Stomach (tissue), 9 donors: Measurements from ENCODE around the gene PRC1. TPM values are rescaled to one million over a fixed set of nuclear protein-coding genes. Genes with fewer than 3 reads are reported as not detected.

Experiments
- DNase-seq, 2 donors: peaks; one replicate each; pipeline versions ENCODE4 v3.0.0 to v3.0.0-alpha.2; 2013 to 2019
- H3K27ac ChIP-seq, 5 donors: fragments of 200-600 bp in 4 of 5; sonication (generic) in 4 of 5; one replicate each; pipeline ENCODE4 v1.5.1; 2013 to 2019; ENCODE audit warnings: mild to moderate bottlenecking in 1 of 5, moderate library complexity in 1 of 5
- H3K27me3 ChIP-seq, 3 donors: fragments of 200-600 bp; sonication (generic); one replicate each; pipeline ENCODE4 v1.5.1; 2017 to 2019; ENCODE audit warnings: mixed run types in 1 of 3
- H3K36me3 ChIP-seq, 4 donors: fragments of 200-600 bp; sonication (generic); 1 replicate in 3 of 4; 2 replicates in 1 of 4; pipeline ENCODE4 v1.5.1; 2016 to 2019
- H3K4me1 ChIP-seq, 4 donors: fragments of 200-600 bp; sonication (generic); one replicate each; pipeline ENCODE4 v1.5.1; 2016 to 2019
- H3K4me3 ChIP-seq, 4 donors: fragments of 200-600 bp; sonication (generic) in 3 of 4; one replicate each; pipeline ENCODE4 v1.5.1; 2016 to 2019; ENCODE audit warnings: mild to moderate bottlenecking in 1 of 4
- H3K9me3 ChIP-seq, 4 donors: fragments of 200-600 bp; sonication (generic); one replicate each; pipeline ENCODE4 v1.5.1; 2016 to 2019
- EP300 ChIP-seq: sonication (generic); formaldehyde crosslinking; IDR thresholded peaks from one replicate; pipeline ENCODE4 v1.6.1; 2017; ENCODE audit warnings: antibody characterized with exemption
- POLR2A ChIP-seq, 4 donors: fragments of 450-650 bp; IDR thresholded peaks; one replicate each; pipeline ENCODE4 v1.6.1; 2016; ENCODE audit warnings: antibody characterized with exemption in 4 of 4, control low read depth in 2 of 4, mild to moderate bottlenecking in 1 of 4, moderate library complexity in 1 of 4
- POLR2AphosphoS5 ChIP-seq, 3 donors: sonication (generic); formaldehyde crosslinking; IDR thresholded peaks; one replicate each; pipeline ENCODE4 v1.6.1; 2016; ENCODE audit warnings: antibody characterized with exemption in 3 of 3
- WGBS, 5 donors: extraction: QIAGEN DNeasy Blood & Tissue Kit in 3 of 5; methylation state at CpG; one replicate each; pipeline versions ENCODE4 v1.1.5 to v1.1.7; 2013 to 2018; 5-methylcytosine and 5-hydroxymethylcytosine counted together
- intact Hi-C: fragments of 100-400 bp; cut with DNase I; formaldehyde crosslinking; loops from one replicate; pipeline ENCODE4 v1.15.1; 2023; ENCODE audit warnings: low total_unique reads
- polyA plus RNA-seq, 3 donors: library from polyadenylated mRNA; stranded (reverse); fragments of 200-250 nt; gene quantifications; one replicate each; pipeline ENCODE4 v1.2.3, GENCODE V29; 2013
- total RNA-seq, 5 donors: library from RNA; depleted of rRNA; stranded (reverse); fragments of >200 nt; gene quantifications; one replicate each; pipeline versions ENCODE4 v1.1.0 to v1.2.3, GENCODE V29; 2014 to 2016
- TF ChIP-seq, protein P1 (sequence below), 7 experiments: fragments of 450-650 bp in 4 of 7; fragments of 200-600 bp in 3 of 7; sonication (generic) in 3 of 7; IDR thresholded peaks; one replicate each; pipeline ENCODE4 v1.5.1; 2016 to 2019; ENCODE audit warnings: antibody characterized with exemption in 7 of 7, control low read depth in 2 of 7, mild to moderate bottlenecking in 1 of 7
- donor health status: healthy with polysubstance abuse.
- donor health status: Bipolar disorder and iron deficiency.
- donor health status: healthy.

Gene PRC1
- total and polyA plus RNA-seq, 8 donors: 8.2 to 60.7 (median 24.5) TPM

DNA sequence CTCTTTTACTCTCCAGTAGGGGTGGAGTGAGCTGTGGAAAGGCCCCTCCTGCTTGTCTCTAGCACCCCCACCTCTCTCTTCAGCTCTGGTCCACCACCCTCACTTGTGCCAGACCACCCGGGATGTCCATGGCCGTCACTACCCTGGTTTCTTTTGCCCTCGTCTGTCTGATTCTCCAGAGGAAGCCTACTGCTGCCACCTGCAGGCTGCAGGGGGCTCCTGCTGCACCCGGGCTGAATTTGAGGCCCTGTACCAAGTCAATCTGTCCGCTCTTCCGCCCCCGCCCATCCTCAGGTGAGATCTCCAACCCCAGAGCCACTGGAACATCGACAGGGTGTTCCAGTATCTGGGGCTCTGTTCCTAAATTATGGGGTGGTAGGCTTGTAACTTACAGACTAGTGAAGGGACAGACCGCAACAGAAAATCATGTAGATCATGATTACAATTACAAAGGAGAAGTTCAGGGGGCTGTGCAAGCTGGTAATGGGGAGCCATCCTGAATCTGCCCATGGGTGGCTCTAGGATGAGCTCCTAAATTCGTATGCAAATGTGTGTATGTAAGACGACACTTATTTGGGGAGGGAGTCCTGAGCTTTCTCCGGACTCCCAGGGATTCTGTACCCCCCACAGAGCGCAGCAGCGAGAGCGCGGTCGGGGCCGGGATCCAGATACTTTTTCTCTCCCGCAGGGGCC, 59.9 kb downstream of the PRC1 start:
- Histone ChIP-seq H3K27ac (peak overlapping the region; percentile 86 to 91 (median 90)), H3K27me3 (no peaks in the 10 kb centered on the region), H3K4me1 (peaks cover 38 to 63% (median 58%) of the 10 kb centered on the region in 4 donors), H3K36me3 (peaks cover 9 to 28% (median 24%) of the 10 kb centered on the region in 4 donors), H3K9me3 (no peaks in the 10 kb centered on the region), H3K4me3 (peak overlapping the region; percentile 65 to 79 (median 76))
- WGBS, 5 donors: 1 to 3% (median 1%) methylated on average over 18 to 19 of the region's 19 CpGs
- DNase-seq: peak; percentile 90 to 95
- intact Hi-C loops: no loop called here
- TF ChIP-seq POLR2AphosphoS5 (IDR thresholded peaks at IDR 0.05): no peak
- TF ChIP-seq, protein P1, sequence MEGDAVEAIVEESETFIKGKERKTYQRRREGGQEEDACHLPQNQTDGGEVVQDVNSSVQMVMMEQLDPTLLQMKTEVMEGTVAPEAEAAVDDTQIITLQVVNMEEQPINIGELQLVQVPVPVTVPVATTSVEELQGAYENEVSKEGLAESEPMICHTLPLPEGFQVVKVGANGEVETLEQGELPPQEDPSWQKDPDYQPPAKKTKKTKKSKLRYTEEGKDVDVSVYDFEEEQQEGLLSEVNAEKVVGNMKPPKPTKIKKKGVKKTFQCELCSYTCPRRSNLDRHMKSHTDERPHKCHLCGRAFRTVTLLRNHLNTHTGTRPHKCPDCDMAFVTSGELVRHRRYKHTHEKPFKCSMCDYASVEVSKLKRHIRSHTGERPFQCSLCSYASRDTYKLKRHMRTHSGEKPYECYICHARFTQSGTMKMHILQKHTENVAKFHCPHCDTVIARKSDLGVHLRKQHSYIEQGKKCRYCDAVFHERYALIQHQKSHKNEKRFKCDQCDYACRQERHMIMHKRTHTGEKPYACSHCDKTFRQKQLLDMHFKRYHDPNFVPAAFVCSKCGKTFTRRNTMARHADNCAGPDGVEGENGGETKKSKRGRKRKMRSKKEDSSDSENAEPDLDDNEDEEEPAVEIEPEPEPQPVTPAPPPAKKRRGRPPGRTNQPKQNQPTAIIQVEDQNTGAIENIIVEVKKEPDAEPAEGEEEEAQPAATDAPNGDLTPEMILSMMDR (IDR thresholded peaks at IDR 0.05): peak in 5 of 7 experiments; percentile 76 to 91 (median 81)
- no peak for TF ChIP-seq POLR2A (IDR thresholded peaks at IDR 0.05)

DNA sequence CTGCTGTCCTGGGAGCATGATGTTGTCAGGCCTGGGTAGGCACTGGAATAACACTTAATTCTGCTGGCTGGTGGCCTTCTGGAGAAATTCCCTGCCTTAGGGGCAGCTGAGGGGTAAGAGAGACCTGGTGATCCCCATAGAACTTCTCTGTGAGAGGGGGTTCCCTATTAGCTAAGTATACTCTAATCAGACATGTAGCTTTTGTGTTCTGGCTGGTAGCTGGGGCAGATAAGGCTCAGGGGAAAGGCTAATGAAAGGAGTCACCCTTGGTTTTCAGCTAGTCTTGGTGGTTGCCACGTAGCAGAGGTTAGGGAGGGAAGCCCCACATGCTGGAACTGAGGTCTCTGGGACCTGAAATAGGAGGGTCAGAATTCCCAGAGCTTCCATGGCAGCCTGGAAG, 61.0 kb downstream of the PRC1 start:
- intact Hi-C loops: no loop called here
- TF ChIP-seq EP300 (no peak), POLR2AphosphoS5 (IDR thresholded peaks at IDR 0.05) (no peak), POLR2A (IDR thresholded peaks at IDR 0.05) (no peak)
- TF ChIP-seq, protein P1 (IDR thresholded peaks at IDR 0.05): no peak
- peaks cover 38 to 74% (median 60%) of the 10 kb centered on the region in 4 donors for H3K4me1 ChIP-seq
- no peak for DNase-seq
- no peak overlapping the region for H3K4me3 ChIP-seq
- H3K27ac ChIP-seq: no peak overlapping the region
- H3K27me3 ChIP-seq: no peaks in the 10 kb centered on the region
- WGBS, 5 donors: 44 to 82% (median 64%) methylated on average over 1 of the region's 1 CpG
- H3K36me3 ChIP-seq: peaks cover under 1 to 17% (median 13%) of the 10 kb centered on the region in 4 donors
- no peaks in the 10 kb centered on the region for H3K9me3 ChIP-seq

DNA sequence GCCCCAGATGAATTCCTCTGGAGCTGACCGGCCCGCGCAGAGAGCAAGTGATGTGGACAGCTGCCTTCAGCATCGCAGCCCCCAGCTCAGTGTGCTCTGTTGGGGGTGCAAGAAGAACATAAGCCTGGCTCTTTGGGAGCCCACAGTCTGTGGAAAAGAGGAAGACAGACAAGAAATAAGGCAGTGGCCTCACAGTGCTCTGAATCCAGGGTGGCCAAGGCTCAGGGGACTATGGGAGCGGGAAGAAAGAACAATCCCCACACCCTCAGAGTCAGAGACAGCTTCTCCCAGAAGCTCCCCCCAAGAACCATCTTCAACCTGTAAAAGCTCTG, 61.7 kb downstream of the PRC1 start:
- H3K27ac ChIP-seq: peak overlapping the region; percentile 92 to 97 (median 95)
- no peaks in the 10 kb centered on the region for H3K27me3 ChIP-seq
- H3K36me3 ChIP-seq: peaks cover 0 to 10% (median 6%) of the 10 kb centered on the region in 4 donors
- 11 to 44% (median 17%) methylated on average over 2 to 5 of the region's 5 CpGs for WGBS, 5 donors
- H3K4me3 ChIP-seq: peak overlapping the region; percentile 64 to 77 (median 72)
- TF ChIP-seq, protein P1 (IDR thresholded peaks at IDR 0.05): peak in 1 of 7 experiments; percentile 3
- TF ChIP-seq POLR2AphosphoS5 (IDR thresholded peaks at IDR 0.05) (no peak), POLR2A (IDR thresholded peaks at IDR 0.05) (no peak)
- H3K4me1 ChIP-seq: peaks cover 38 to 75% (median 60%) of the 10 kb centered on the region in 4 donors
- H3K9me3 ChIP-seq: no peaks in the 10 kb centered on the region
- intact Hi-C loops: no loop called here
- no peak for DNase-seq

DNA sequence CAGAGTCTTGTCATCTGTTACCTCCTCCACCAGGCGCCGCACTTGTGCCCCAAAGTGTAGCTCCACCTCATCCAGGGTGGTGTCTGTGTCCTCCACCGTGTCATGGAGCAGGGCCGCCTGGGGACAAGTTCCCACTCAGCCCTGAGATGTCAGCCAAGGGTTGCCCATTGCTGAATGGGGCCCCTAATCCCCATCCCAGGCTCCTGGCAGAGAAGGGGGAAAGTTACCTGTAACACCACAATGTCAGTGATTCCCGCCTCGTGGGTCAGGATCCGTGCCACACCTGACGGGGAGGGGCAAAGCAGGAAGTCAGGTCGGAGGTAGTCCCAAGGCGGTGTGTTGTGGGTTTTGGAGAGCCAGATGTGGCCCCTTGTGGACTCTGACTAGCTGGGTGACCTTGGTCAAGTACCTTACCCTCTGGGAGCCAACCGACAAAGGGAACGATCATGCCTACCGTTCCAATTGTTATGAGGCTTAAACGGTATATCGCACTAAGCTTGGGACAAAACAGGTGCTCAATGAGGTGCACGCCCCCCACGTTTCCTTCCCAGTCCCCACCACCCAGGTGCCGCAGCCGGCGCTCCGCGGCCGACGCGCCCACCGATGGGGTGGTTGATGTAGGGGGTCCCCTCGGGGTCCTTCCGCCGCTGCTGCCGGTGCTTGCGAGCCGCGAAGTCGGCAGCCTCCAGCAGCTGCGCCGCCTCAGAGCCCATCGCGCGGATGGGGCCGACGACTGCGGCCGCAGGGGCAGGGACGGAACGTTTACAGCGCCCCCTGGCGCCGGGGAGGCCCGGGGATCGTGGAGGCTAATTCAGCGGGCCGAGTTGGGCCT, 62.3 kb downstream of the PRC1 start, which contains the start of gene HDDC3:
Gene HDDC3, minus strand, starts transcription at position 722 of the 832 bp plus-strand sequence. Its CDS starts 9 bp downstream, at position 713.
- Histone ChIP-seq H3K4me3 (peak within 1 kb of the TSS; percentile 64 to 77 (median 72)), H3K27ac (peak within 1 kb of the TSS; percentile 92 to 97 (median 95)), H3K36me3 (peaks cover 0 to 7% (median 2%) of the 10 kb centered on the region in 4 donors), H3K27me3 (no peaks in the 10 kb centered on the region), H3K9me3 (no peaks in the 10 kb centered on the region), H3K4me1 (peaks cover 38 to 73% (median 58%) of the 10 kb centered on the region in 4 donors)
- TF ChIP-seq, protein P1 (IDR thresholded peaks at IDR 0.05): peak in 5 of 7 experiments; percentile 75 to 94 (median 89)
- TF ChIP-seq POLR2A (IDR thresholded peaks at IDR 0.05) (no peak), POLR2AphosphoS5 (IDR thresholded peaks at IDR 0.05) (peak in 2 of 3 donors; percentile 92 to 93)
- peak; percentile 93 to 95 for DNase-seq
- 1 to 4% (median 1%) methylated on average over 11 to 52 of the region's 52 CpGs for WGBS, 5 donors
- intact Hi-C loops: no loop called here
